GM18526 (cell line): Measurements from ENCODE around the gene TNIP2.

Source experiments
- POLR2A ChIP-seq: IDR thresholded peaks from 3 replicates; pipeline ENCODE4 v1.6.1; 2011; ENCODE audit not compliant: insufficient read length; ENCODE audit errors: extremely low read depth

Gene TNIP2

DNA sequence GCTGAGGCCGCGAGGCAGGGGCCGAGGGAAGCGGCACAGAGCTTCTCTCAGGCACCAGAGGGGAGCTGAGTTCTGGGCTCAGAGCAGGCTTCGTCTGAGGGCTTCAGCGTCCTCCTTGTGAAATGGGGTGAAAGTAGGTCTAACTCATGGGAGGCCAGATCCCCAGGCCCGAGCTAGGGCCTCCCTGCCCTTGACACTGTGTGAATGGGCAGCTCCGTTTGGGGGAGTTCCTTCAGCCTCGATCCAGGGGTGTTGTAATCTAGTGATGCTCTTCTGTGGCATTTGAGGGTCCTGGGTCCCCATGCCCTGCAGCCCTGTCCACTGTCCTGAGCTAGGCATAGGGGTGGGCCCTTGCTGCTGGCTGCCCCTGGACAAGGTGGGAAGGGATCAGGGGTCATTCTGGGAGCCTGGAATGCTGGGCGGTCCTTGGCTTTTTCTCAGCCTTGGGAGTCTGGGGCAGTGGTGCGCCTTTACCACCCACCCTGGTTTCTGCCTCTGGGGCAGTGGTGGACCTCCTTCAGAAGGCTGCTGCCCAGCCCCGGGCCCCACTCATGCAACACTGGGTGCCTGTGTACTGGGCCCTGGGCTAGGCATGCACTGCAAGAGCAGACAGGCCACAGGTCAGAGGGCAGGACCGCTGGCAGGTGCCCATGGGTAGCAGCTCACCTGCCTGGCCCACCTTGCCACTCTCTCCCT is 40.9 kb upstream of the TNIP2 start:
- no peak for TF ChIP-seq POLR2A

- no peak for TF ChIP-seq POLR2A
These were observed 40.0 kb upstream of the TNIP2 start for GRCh38 chr4:2795893-2796848.

DNA sequence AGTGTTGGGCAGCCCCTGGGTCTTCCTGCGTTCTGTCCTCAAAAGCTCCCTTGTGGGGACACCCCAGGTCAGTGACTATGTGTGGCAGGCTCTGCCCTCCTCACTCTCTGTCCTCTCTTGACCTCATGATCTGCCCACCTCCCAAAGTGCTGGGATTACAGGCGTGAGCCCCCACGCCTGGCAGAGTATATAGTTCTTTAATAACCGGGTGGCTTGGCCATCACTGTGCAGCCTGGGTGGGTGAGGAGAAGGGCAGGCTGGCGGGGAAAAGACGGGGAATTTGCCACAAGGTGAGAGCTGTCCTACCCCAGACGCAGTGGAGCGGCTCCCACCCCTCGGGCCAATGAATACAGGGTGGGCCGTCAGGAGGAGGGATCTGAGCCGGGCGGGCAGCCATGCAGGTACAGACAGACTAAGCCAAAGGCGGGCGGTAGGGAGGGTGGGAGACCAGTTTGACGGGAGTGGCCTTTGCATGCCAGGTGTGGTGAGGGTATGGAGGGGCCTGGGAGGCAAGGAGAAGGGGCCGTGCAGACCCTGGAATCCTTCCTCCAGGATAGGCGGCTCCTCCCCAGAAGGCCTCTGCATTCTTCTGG is 39.3 kb upstream of the TNIP2 start:
- TF ChIP-seq POLR2A, result no peak

- no peak for TF ChIP-seq POLR2A
These were observed 38.6 kb upstream of the TNIP2 start for GRCh38 chr4:2794486-2795299.

DNA sequence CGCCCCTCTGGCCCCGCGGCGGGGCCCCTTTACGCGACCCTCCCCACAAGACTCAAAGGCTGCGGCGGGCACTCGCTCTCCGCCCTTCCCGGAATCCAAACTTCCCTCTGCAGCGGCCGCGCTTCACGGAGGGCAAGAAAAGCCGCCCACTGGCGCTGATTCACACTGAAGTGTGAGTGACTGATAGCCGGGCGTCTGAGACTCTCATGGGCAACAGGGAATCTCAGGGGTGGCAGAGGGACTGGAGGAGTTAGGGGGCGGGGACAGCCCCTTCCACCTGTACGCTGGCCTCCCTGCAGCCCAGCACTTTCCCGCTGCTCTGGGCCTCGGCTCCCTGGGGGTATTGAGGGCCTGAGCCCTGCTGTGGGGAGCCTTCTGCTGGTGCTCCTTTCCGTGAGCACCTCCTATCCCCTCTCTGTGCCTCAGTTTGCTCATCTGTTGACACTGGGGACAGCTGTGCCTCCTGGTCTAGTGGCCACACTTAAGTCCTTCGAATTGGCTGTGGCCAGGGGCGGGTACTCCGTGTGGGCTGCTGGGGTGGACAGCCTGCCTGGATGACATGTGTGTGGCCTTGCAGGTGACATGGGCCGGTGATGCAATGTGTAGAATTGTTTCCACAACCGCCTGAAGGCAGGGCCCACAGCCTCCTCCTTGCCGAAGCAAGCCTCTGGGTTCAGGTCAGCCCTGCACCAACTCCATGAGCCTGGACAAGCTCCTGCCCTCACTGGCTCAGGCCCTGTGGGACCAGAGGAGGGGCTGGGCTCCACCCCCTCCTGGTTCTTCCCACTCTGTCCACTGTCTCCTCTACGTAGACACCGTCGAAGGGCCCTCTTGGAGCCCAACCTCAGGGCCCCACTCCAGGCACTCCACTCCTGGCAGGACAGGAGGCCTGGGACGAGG is 37.7 kb upstream of the TNIP2 start:
- no peak for TF ChIP-seq POLR2A

GRCh38 chr4:2792711-2793585 is 36.8 kb upstream of the TNIP2 start, which contains the start of gene SH3BP2:
Gene SH3BP2, plus strand, starts transcription at chr4:2793085. Its CDS starts 27,533 bp downstream, at chr4:2820618.
- TF ChIP-seq POLR2A, result peak; percentile 23

- no peak for TF ChIP-seq POLR2A
These were observed 36.2 kb upstream of the TNIP2 start for GRCh38 chr4:2792396-2792710.

GRCh38 chr4:2791518-2792395 is 35.6 kb upstream of the TNIP2 start:
- TF ChIP-seq POLR2A, result no peak

DNA sequence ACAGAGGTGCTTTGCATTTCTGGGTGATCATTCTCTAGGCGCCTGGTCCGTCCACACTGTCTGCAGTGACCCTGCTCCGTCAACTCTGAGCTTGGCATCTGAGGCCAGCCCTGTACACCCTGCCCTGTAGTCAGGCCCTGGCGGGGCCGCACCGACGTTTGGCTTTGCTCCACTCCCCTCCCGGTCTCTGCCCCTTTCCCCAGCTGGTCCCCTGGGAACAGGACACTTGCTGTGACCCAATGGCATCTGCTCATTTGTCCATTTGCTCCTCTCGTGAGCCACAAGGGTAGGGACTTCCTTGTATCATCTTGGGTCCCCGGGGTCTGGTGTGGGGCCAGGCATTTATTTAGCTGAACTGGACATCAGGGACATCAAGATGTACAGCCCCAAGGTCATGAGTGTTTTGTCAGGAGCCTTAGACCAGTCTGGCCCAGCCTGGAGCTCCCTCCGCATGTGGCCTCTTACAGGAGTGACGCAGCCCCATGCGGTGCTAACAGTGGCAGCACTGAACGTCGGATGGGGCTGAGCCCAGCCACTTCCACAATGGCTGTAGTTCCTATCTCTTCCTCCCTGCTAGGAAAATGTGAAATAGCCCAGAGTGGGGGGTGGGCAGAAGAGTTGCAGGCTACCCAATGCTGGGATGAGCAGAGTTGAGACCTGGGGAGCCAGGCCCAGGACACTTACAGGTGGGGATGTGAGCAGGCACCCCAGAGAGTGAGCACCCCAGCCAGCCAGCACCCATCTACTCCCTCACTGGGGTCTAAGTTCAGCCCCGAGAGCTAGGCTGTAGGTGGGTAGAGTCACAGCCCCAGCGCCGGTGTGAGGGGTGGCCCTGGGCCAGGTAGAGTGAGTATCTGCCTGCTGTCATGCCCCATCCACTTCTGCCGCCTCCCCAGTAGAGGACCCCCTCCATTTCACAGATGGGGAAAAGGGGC is 34.7 kb upstream of the TNIP2 start:
- no peak for TF ChIP-seq POLR2A

DNA sequence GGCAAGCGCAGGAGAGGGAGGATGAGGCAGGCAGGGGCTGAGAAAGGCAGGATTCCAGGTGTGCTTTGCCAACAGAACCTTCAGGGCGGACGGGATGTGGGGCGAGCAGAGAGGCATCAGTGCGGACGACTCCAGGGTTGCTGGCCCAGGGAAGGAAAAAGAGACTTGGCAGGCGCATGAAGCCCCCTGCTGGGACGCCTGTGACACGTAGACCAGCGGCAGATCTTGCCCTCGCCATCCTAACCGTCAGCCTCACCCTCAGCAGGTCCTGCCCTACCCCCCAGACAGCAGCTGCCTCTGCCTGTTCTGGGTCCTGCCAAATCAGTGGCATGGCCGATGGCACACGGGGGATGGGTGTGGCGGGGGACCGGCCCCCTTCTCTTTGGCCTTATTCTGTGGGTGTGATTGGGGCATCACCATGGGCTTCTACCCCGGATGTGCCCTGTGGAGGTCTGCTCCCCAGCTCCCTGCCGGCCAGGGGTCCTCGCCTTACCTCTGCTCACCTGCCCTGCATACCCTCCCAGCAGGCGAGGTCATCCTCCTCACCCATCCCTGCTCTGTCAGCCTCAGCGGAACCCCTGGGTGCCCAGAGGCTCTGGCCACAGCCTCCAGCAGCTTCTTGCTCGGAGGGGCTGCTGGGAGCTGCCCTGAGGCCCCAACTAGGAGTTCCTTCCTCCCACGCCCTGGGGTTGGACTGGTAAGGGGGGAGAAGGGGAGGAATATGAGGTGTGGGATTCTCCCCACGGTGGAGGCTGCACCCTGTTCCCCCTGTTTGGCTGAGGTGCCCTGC is 33.9 kb upstream of the TNIP2 start:
- no peak for TF ChIP-seq POLR2A
